SU-DHL-6 (cell line): ENCODE measurements around the gene RARB.

Experiments
- CTCF ChIP-seq: fragments of 200-600 bp; sonication (generic); IDR thresholded peaks from one replicate; pipeline ENCODE4 v1.5.1; 2017; ENCODE audit warnings: antibody characterized with exemption, mild to moderate bottlenecking, low read length, moderate library complexity; ENCODE audit not compliant: insufficient read depth, poor library complexity, severe bottlenecking
- EZH2phosphoT487 ChIP-seq: fragments of 200-600 bp; sonication (generic), shearing (Covaris generic); conservative IDR thresholded peaks from 2 replicates; pipeline ENCODE4 v1.6.1; 2018; ENCODE audit warnings: mild to moderate bottlenecking, antibody characterized with exemption, low read length, moderate library complexity, mixed read lengths

- no peak for TF ChIP-seq CTCF
- no peak for TF ChIP-seq EZH2phosphoT487
These were observed 69.0 kb downstream of the RARB start for GRCh38 chr3:25497096-25497495.
